NCI-H2107 treated with DMSO at 0.1 percent for 48 hours (cell line): Measurements from ENCODE around the gene MTERF4.

Source experiments
- DNase-seq: peaks from one replicate; lab custom pipeline; 2025; ENCODE audit not compliant: unreplicated experiment; lab: John Stamatoyannopoulos, UW

Gene MTERF4

GRCh38 chr2:241051578-241052487, 50.3 kb downstream of the MTERF4 start:
- no peak for DNase-seq

GRCh38 chr2:241050624-241051577, 51.2 kb downstream of the MTERF4 start:
- no peak for DNase-seq

- DNase-seq, result no peak
Observed at GRCh38 chr2:241049739-241050623, 52.1 kb downstream of the MTERF4 start.

- no peak for DNase-seq
Observed at GRCh38 chr2:241048949-241049343, 53.1 kb downstream of the MTERF4 start.

- DNase-seq, result no peak
Observed at GRCh38 chr2:241048149-241048948, 53.7 kb downstream of the MTERF4 start.

GRCh38 chr2:241047253-241048010, 54.7 kb downstream of the MTERF4 start:
- no peak for DNase-seq
